GM19395 (cell line): ENCODE measurements around the gene HPCAL1.

Experiments
- ATAC-seq: cut with Tn5 transposase; IDR thresholded peaks from one replicate; pipeline ENCODE4 v1.9.1; 2021; ENCODE audit warnings: mild to moderate bottlenecking, moderate library complexity; ENCODE audit not compliant: unreplicated experiment

Gene HPCAL1

GRCh38 chr2:10300997-10301940 lies 1.4 kb upstream of the HPCAL1 start:
- no peak for ATAC-seq

GRCh38 chr2:10301941-10302478 lies 694 bp upstream of the HPCAL1 start:
- ATAC-seq = no peak

- ATAC-seq = peak; percentile 16
Measured at GRCh38 chr2:10303181-10303693, 533 bp downstream of the HPCAL1 start.

GRCh38 chr2:10303694-10304378 lies 1.1 kb downstream of the HPCAL1 start:
- ATAC-seq = peak; percentile 20

DNA sequence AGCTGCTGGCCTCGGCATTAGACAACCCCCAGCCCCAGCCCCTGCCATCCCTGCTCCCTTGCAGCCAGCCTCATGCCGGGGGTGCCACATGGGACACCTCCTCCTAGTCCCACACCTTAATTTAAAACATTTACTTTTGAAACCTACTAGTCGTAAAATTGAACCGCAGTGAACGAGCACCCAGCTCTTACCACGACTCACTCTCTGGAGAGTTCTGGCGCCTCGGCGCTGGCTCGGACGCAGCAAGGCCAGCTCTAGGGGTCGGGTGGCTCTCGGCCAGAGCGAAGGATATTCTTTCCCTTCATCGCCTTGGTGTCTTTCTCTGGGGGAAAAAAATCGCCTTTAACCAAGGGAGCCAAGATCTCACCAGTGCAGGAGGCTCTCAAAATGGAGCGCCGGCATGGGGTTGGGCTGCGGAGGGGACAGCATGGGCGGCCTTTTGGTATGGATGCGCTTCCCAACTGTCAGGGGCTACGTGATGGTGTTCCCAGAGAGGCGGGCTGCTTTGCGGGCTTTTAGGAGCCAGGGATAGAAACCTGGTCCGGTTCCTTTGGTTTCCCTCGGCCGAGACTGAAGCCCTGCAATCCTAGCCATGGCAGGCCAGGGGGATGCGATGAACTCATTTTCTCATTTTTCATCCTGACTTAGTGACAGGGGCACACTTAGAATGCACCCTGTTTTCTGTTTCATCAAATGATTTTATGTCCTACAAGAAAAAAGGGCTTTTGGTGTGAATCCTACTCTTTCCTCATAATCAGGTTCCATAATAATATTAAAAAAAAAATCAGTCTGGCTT lies 2.0 kb downstream of the HPCAL1 start:
- no peak for ATAC-seq

DNA sequence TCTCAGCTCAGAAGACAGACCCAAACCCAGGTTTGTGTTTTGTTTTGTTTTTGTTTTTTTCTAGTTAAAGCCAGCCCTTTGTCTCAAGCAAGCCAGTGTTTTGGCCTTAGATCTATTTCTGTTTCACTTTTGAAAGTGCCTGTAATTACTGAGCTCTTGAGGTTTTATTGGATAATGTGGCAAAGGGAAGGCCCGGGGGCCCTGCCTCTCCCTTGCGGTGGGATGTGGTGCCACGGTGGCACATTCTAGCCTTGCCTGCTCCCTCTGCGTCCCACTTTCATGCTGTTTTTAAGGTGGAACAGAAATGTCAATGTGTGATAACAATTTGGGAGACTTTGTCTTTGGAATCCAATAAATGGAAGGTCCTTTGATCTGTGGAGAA lies 2.5 kb downstream of the HPCAL1 start:
- no peak for ATAC-seq

GRCh38 chr2:10305715-10306114 lies 3.0 kb downstream of the HPCAL1 start:
- no peak for ATAC-seq

DNA sequence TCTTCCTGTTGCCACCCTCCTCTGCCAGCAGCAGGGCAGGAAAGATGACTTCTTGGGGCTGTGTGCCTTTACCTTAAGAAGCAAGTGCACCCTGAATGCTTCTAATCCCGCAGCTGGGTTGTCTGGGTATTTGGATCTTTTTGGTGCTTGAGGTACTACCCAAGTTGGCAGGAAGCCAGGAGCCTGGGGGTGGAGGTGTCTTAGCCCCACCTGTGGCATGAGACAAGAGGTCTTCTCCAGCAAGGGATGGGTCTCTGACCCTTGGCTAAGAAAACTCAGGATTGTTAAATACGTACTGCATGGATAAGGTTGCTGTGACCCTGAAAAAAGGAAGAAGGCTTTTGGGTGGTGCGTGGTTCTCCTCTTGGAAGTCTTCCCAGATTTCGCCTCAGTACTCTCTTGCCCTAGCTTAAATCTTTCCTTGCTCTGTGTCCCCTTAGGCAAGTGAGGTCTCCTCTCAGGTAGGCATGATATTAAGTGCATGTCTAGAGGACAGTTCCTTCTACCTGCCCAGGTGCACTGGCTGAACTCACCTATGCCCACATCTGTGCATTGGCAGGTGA lies 4.3 kb downstream of the HPCAL1 start:
- ATAC-seq = no peak

GRCh38 chr2:10307561-10308156 lies 5.0 kb downstream of the HPCAL1 start:
- no peak for ATAC-seq

DNA sequence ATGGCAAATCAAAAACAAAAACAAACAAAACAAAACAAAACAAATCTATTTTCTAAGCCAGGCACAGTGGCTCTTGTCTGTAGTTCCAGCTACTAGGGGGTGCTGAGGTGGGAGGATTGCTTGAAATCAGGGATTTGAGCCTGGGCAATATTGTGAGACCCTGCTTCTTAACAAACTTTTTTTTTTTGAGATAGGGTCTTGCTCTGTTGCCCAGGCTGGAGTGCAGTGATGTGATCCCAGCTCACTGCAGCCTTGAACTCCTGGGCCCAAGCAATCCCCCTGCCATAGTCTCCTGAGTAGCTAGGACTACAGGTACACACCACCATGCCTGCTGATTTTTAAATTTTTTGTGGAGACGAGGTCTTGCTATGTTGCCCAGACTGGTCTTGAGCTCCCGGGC lies 6.2 kb downstream of the HPCAL1 start:
- no peak for ATAC-seq

DNA sequence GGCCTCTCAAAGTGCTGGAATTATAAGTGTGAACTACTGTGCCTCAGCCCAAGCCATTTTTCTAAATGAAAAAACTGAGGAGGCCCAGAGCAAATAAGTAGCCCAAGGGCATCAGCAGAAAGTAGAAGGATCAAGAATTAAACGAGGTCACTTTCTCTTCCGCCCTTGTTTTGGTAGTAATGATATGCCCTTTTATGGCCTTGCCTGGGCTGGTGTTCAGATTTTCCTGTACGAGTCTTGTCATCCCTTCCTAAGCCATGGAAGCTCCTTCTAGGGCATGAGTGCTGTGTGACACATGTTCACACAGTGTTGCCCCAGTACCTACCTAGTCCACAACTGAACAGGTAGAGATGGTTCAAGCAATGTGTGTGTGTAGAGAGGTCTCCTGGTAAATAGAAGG lies 6.6 kb downstream of the HPCAL1 start:
- ATAC-seq = no peak

- no peak for ATAC-seq
Measured at GRCh38 chr2:10310309-10310888, 7.7 kb downstream of the HPCAL1 start.

DNA sequence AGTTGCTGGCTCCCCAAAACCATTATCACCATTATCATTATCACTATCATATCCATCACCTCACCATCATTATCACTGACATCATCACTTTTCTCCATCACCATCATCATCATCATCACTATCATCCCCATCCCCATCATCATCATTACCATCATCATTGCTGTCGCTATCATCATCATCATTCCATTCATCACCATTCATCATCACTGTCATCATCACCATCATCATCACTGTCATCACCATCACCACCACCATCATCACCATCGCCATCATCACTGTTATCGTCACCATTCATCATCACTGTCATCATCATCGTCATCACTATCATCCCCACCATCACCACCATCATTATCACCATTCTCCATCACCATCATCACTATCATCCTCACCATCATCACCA lies 9.0 kb downstream of the HPCAL1 start:
- no peak for ATAC-seq

GRCh38 chr2:10312437-10312957 lies 9.8 kb downstream of the HPCAL1 start:
- ATAC-seq = no peak

DNA sequence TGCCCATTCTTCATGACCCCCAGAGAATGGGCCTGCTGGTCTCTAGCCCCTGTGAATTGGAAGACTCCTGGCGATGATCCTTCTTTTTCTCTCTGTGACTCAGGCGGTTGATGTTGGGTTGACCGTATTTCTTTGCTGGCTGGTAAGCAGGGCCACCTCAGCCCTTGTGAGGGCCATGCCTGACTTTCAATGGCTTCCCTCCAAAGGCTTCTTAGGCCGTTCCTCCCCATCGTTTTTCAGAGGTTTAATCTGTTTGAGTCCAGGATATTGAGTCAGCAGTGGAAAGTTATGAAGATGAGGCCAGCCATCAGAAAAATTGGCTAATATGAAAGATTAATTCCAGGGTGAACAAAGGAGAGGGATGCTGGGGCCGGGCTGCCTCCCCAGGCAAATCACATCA lies 13.6 kb downstream of the HPCAL1 start:
- no peak for ATAC-seq

DNA sequence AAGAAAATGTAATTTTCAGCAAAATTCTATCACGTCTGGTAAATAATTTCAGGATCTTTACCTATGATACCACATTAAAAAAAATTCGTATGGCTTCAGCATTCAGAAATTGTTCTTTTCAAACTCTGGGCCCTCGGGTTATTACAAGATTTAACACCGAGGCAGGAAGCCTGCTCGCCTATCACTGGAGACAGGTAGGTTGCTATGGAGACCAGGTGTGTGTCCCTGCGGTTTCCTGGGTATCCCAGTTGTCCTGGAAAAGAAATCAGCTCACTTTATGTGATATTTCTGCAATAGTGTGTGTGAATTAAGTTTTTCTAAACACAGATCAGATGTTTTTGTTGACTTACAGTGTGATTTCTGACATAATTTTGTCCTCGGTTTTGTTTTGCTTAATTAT lies 14.2 kb downstream of the HPCAL1 start:
- no peak for ATAC-seq

GRCh38 chr2:10317646-10318045 lies 14.9 kb downstream of the HPCAL1 start:
- ATAC-seq = no peak

DNA sequence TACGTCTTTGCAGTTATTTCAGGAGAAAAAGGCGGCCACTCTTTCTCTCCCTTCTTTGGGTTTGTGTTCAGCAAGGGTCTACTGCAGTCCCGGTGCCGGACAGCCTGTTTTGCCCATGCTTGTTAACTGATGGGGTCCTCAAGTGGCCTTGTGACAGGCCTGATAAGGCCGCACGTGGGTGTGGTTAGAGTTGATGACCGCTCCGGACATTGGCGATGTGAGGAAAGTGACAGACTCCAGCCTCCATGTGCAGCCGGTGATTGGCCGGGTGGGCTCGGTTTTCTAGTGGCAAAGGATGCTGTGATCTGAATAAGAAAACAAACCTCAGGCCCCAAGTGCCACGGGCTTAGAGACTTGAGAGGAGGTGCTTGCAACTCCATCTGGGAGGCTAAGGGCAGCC lies 15.6 kb downstream of the HPCAL1 start:
- ATAC-seq = no peak

- ATAC-seq = no peak
Measured at GRCh38 chr2:10319892-10320574, 17.3 kb downstream of the HPCAL1 start.
